22Rv1 (cell line): ENCODE data around the gene ANKRD23.

Source experiments
- H3K27ac ChIP-seq: fragments of 450-650 bp; 2 replicates; pipeline ENCODE4 v1.5.1; 2017
- CTCF ChIP-seq: fragments of 450-650 bp; IDR thresholded peaks from 2 replicates; pipeline ENCODE4 v1.5.1; 2017; ENCODE audit warnings: mild to moderate bottlenecking
- ZFX ChIP-seq: fragments of 450-650 bp; IDR thresholded peaks from 2 replicates; pipeline ENCODE4 v1.6.1; 2017; ENCODE audit warnings: antibody characterized with exemption, borderline replicate concordance

ANKRD23 gene

GRCh38 chr2:96859099-96859649 is 15.4 kb upstream of the ANKRD23 start:
- H3K27ac ChIP-seq, result peak overlapping the region; percentile 82
- TF ChIP-seq ZFX, result no peak
- TF ChIP-seq CTCF, result no peak

- TF ChIP-seq CTCF (peak; percentile 90), ZFX (no peak)
- peak within 1 kb of the TSS; percentile 82 for H3K27ac ChIP-seq
These were observed 14.0 kb upstream of the ANKRD23 start, which contains the start of gene ANKRD39 for GRCh38 chr2:96857667-96858372. ANKRD39 (minus strand) TSS chr2:96858016; CDS start chr2:96857987, 29 bp downstream.

- peak overlapping the region; percentile 82 for H3K27ac ChIP-seq
These were observed 13.2 kb upstream of the ANKRD23 start for GRCh38 chr2:96856776-96857666.

GRCh38 chr2:96853321-96853720 is 9.5 kb upstream of the ANKRD23 start:
- no peak overlapping the region for H3K27ac ChIP-seq
- TF ChIP-seq CTCF, result no peak
- no peak for TF ChIP-seq ZFX

More at GRCh38 chr2:96856776-96857666, 13.2 kb upstream of the ANKRD23 start:
- TF ChIP-seq ZFX, result no peak
- no peak for TF ChIP-seq CTCF

GRCh38 chr2:96852667-96853066 is 8.8 kb upstream of the ANKRD23 start:
- TF ChIP-seq ZFX (no peak), CTCF (no peak)

GRCh38 chr2:96848264-96848663 is 4.4 kb upstream of the ANKRD23 start:
- no peak overlapping the region for H3K27ac ChIP-seq
- TF ChIP-seq CTCF (no peak), ZFX (no peak)

More at GRCh38 chr2:96852667-96853066, 8.8 kb upstream of the ANKRD23 start:
- no peak overlapping the region for H3K27ac ChIP-seq
